SK-N-SH treated with all-trans-retinoic acid at 6 μM for 48 hours (cell line): ENCODE data around the gene CDC20B.

Experiments used
- ATAC-seq: fragments of 200-7000 bp; cut with Tn5 transposase; 3 replicates; pipeline ENCODE4 v1.9.1; 2020; ENCODE audit warnings: mild to moderate bottlenecking, moderate library complexity
- ARNTL ChIP-seq: fragments of 450-650 bp; formaldehyde crosslinking; IDR thresholded peaks from 2 replicates; pipeline ENCODE4 v1.5.0; 2020; ENCODE audit warnings: low read depth, mild to moderate bottlenecking, moderate library complexity, borderline replicate concordance
- BACH2 ChIP-seq: fragments of 250-450 bp; sonication (Bioruptor Pico); IDR thresholded peaks from 2 replicates; pipeline ENCODE4 v1.9.0; 2021; ENCODE audit warnings: mild to moderate bottlenecking, borderline replicate concordance
- CREB5 ChIP-seq: fragments of 250-450 bp; sonication (Bioruptor Pico); IDR thresholded peaks from 2 replicates; pipeline ENCODE4 v1.5.1; 2020; ENCODE audit warnings: low read depth, mild to moderate bottlenecking, moderate library complexity
- CSDC2 ChIP-seq: fragments of 250-450 bp; sonication (Bioruptor Pico); IDR thresholded peaks from 2 replicates; pipeline ENCODE4 v1.5.0; 2020; ENCODE audit warnings: mild to moderate bottlenecking, moderate library complexity
- ESRRG ChIP-seq: fragments of 250-450 bp; sonication (Bioruptor Pico); IDR thresholded peaks from 2 replicates; pipeline ENCODE4 v1.6.1; 2021; ENCODE audit warnings: mild to moderate bottlenecking
- GLIS3 ChIP-seq: fragments of 250-450 bp; sonication (Bioruptor Pico); IDR thresholded peaks from 2 replicates; pipeline ENCODE4 v1.5.0; 2020; ENCODE audit warnings: mild to moderate bottlenecking, moderate library complexity
- ISL1 ChIP-seq: fragments of 250-450 bp; sonication (Bioruptor Pico); IDR thresholded peaks from 2 replicates; pipeline ENCODE4 v2.1.2; 2022; ENCODE audit warnings: mild to moderate bottlenecking, moderate library complexity
- OSR1 ChIP-seq: fragments of 250-450 bp; sonication (Bioruptor Pico); IDR thresholded peaks from 2 replicates; pipeline ENCODE4 v1.8.0; 2022; ENCODE audit warnings: moderate library complexity, mild to moderate bottlenecking, inconsistent platforms
- PPARA ChIP-seq: fragments of 250-450 bp; sonication (Bioruptor Pico); IDR thresholded peaks from 2 replicates; pipeline ENCODE4 v1.5.0; 2020; ENCODE audit warnings: mild to moderate bottlenecking, borderline replicate concordance
- RARB ChIP-seq: fragments of 250-450 bp; sonication (Bioruptor Pico); IDR thresholded peaks from 2 replicates; pipeline ENCODE4 v1.8.0; 2021; ENCODE audit warnings: mild to moderate bottlenecking, moderate library complexity
- SNAI2 ChIP-seq: fragments of 250-450 bp; sonication (Bioruptor Pico); IDR thresholded peaks from 2 replicates; pipeline ENCODE4 v1.5.0; 2020; ENCODE audit warnings: mild to moderate bottlenecking, moderate library complexity
- TOX ChIP-seq: fragments of 250-450 bp; sonication (Bioruptor Pico); IDR thresholded peaks from 2 replicates; pipeline ENCODE4 v1.8.0; 2021; ENCODE audit warnings: mild to moderate bottlenecking, moderate library complexity, borderline replicate concordance
- ZC3H10 ChIP-seq: fragments of 250-450 bp; sonication (Bioruptor Pico); IDR thresholded peaks from 2 replicates; pipeline ENCODE4 v1.5.1; 2021; ENCODE audit warnings: mild to moderate bottlenecking, moderate library complexity
- ZFP3 ChIP-seq: fragments of 250-450 bp; sonication (Bioruptor Pico); IDR thresholded peaks from 2 replicates; pipeline ENCODE4 v1.5.0; 2020; ENCODE audit warnings: mild to moderate bottlenecking, moderate library complexity
- ZFP30 ChIP-seq: fragments of 450-650 bp; formaldehyde crosslinking; IDR thresholded peaks from 2 replicates; pipeline ENCODE4 v1.5.0; 2022; ENCODE audit warnings: mild to moderate bottlenecking, moderate library complexity
- ZNF565 ChIP-seq: fragments of 450-650 bp; formaldehyde crosslinking; conservative IDR thresholded peaks from 2 replicates; pipeline ENCODE4 v1.5.0; 2020; ENCODE audit warnings: low read depth, mild to moderate bottlenecking, moderate library complexity
- ZNF8 ChIP-seq: fragments of 450-650 bp; formaldehyde crosslinking; IDR thresholded peaks from 2 replicates; pipeline ENCODE4 v1.5.0; 2020; ENCODE audit warnings: mild to moderate bottlenecking, moderate library complexity
- TF ChIP-seq, protein P1 (sequence below): fragments of 250-450 bp; sonication (Bioruptor Pico); IDR thresholded peaks from 2 replicates; pipeline ENCODE4 v1.8.0; 2020; ENCODE audit warnings: mild to moderate bottlenecking, moderate library complexity, borderline replicate concordance
- TF ChIP-seq, protein P2 (sequence below): fragments of 250-450 bp; sonication (Bioruptor Pico); IDR thresholded peaks from 2 replicates; pipeline ENCODE4 v1.5.0; 2020; ENCODE audit warnings: mild to moderate bottlenecking, moderate library complexity
- TF ChIP-seq, protein P3 (sequence below): fragments of 250-450 bp; sonication (Bioruptor Pico); IDR thresholded peaks from 2 replicates; pipeline ENCODE4 v1.5.1; 2021; ENCODE audit warnings: mild to moderate bottlenecking, moderate library complexity
- TF ChIP-seq, protein P4 (sequence below): fragments of 250-450 bp; sonication (Bioruptor Pico); IDR thresholded peaks from 2 replicates; pipeline ENCODE4 v1.8.0; 2021; ENCODE audit warnings: low read depth, mild to moderate bottlenecking, moderate library complexity, borderline replicate concordance

Gene CDC20B

GRCh38 chr5:55064523-55064922, 108.5 kb downstream of the CDC20B start:
- TF ChIP-seq ZC3H10 (CRISPR knock-in tag), result no peak
- no peak for TF ChIP-seq ZFP3 (CRISPR knock-in tag)
- no peak for TF ChIP-seq ZNF565
- no peak for TF ChIP-seq OSR1 (CRISPR knock-in tag)
- TF ChIP-seq, protein P1, sequence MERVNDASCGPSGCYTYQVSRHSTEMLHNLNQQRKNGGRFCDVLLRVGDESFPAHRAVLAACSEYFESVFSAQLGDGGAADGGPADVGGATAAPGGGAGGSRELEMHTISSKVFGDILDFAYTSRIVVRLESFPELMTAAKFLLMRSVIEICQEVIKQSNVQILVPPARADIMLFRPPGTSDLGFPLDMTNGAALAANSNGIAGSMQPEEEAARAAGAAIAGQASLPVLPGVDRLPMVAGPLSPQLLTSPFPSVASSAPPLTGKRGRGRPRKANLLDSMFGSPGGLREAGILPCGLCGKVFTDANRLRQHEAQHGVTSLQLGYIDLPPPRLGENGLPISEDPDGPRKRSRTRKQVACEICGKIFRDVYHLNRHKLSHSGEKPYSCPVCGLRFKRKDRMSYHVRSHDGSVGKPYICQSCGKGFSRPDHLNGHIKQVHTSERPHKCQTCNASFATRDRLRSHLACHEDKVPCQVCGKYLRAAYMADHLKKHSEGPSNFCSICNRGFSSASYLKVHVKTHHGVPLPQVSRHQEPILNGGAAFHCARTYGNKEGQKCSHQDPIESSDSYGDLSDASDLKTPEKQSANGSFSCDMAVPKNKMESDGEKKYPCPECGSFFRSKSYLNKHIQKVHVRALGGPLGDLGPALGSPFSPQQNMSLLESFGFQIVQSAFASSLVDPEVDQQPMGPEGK (CRISPR knock-in tag), result no peak
- TF ChIP-seq, protein P2, sequence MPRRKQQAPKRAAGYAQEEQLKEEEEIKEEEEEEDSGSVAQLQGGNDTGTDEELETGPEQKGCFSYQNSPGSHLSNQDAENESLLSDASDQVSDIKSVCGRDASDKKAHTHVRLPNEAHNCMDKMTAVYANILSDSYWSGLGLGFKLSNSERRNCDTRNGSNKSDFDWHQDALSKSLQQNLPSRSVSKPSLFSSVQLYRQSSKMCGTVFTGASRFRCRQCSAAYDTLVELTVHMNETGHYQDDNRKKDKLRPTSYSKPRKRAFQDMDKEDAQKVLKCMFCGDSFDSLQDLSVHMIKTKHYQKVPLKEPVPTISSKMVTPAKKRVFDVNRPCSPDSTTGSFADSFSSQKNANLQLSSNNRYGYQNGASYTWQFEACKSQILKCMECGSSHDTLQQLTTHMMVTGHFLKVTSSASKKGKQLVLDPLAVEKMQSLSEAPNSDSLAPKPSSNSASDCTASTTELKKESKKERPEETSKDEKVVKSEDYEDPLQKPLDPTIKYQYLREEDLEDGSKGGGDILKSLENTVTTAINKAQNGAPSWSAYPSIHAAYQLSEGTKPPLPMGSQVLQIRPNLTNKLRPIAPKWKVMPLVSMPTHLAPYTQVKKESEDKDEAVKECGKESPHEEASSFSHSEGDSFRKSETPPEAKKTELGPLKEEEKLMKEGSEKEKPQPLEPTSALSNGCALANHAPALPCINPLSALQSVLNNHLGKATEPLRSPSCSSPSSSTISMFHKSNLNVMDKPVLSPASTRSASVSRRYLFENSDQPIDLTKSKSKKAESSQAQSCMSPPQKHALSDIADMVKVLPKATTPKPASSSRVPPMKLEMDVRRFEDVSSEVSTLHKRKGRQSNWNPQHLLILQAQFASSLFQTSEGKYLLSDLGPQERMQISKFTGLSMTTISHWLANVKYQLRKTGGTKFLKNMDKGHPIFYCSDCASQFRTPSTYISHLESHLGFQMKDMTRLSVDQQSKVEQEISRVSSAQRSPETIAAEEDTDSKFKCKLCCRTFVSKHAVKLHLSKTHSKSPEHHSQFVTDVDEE (CRISPR knock-in tag), result no peak
- no peak for TF ChIP-seq ZNF8
- no peak for TF ChIP-seq BACH2 (CRISPR knock-in tag)
- TF ChIP-seq, protein P3, sequence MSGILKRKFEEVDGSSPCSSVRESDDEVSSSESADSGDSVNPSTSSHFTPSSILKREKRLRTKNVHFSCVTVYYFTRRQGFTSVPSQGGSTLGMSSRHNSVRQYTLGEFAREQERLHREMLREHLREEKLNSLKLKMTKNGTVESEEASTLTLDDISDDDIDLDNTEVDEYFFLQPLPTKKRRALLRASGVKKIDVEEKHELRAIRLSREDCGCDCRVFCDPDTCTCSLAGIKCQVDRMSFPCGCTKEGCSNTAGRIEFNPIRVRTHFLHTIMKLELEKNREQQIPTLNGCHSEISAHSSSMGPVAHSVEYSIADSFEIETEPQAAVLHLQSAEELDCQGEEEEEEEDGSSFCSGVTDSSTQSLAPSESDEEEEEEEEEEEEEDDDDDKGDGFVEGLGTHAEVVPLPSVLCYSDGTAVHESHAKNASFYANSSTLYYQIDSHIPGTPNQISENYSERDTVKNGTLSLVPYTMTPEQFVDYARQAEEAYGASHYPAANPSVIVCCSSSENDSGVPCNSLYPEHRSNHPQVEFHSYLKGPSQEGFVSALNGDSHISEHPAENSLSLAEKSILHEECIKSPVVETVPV (CRISPR knock-in tag), result no peak
- TF ChIP-seq SNAI2 (CRISPR knock-in tag), result no peak
- TF ChIP-seq GLIS3 (CRISPR knock-in tag), result no peak
- TF ChIP-seq RARB (CRISPR knock-in tag), result no peak
- no peak for TF ChIP-seq TOX (CRISPR knock-in tag)
- no peak for TF ChIP-seq ZFP30
- TF ChIP-seq ARNTL (CRISPR knock-in tag), result no peak
- TF ChIP-seq, protein P4, sequence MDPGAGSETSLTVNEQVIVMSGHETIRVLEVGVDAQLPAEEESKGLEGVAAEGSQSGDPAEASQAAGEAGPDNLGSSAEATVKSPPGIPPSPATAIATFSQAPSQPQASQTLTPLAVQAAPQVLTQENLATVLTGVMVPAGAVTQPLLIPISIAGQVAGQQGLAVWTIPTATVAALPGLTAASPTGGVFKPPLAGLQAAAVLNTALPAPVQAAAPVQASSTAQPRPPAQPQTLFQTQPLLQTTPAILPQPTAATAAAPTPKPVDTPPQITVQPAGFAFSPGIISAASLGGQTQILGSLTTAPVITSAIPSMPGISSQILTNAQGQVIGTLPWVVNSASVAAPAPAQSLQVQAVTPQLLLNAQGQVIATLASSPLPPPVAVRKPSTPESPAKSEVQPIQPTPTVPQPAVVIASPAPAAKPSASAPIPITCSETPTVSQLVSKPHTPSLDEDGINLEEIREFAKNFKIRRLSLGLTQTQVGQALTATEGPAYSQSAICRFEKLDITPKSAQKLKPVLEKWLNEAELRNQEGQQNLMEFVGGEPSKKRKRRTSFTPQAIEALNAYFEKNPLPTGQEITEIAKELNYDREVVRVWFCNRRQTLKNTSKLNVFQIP (CRISPR knock-in tag), result no peak
- no peak for TF ChIP-seq PPARA (CRISPR knock-in tag)
- no peak for TF ChIP-seq ESRRG (CRISPR knock-in tag)
- no peak for TF ChIP-seq ISL1
- TF ChIP-seq CSDC2 (CRISPR knock-in tag), result no peak
- TF ChIP-seq, all 23 proteins: peak for 0
- ATAC-seq, result no peak

- TF ChIP-seq CREB5 (CRISPR knock-in tag), result no peak
- TF ChIP-seq, protein P4 (CRISPR knock-in tag), result no peak
- 0 out of 2 replicates have a peak, but pooled peaks have one; percentile 10 for TF ChIP-seq TOX (CRISPR knock-in tag)
- TF ChIP-seq, protein P2 (CRISPR knock-in tag), result no peak
- TF ChIP-seq, all 23 proteins: peak for 1
- peak; percentile 73 for ATAC-seq
These were observed 109.1 kb downstream of the CDC20B start for GRCh38 chr5:55063899-55064298.
